Measurements from ENCODE around the gene ZDHHC11B.
"Not testable (repeated sequence)": the region's sequence is repeated elsewhere in the genome, so short reads cannot be mapped to it uniquely, and the experiment has no call there.

- not testable (repeated sequence) for TF ChIP-seq CTCF, POLR2AphosphoS5 (IDR thresholded peaks at IDR 0.05)
Measured at GRCh38 chr5:681317-682191, 103.0 kb downstream of the ZDHHC11B start.

Measured in stomach (tissue), 4 donors.